Central memory CD4-positive, alpha-beta T cell (primary cell): ENCODE results near the gene ACOT8.
"Not testable (repeated sequence)": the region's sequence is repeated elsewhere in the genome, so short reads cannot be mapped to it uniquely, and the experiment has no call there.

ENCODE experiments used
- DNase-seq: peaks from one replicate; pipeline ENCODE4 v3.0.0; 2022

Gene ACOT8

GRCh38 chr20:45826381-45827019, 30.7 kb downstream of the ACOT8 start:
- no peak for DNase-seq

DNA sequence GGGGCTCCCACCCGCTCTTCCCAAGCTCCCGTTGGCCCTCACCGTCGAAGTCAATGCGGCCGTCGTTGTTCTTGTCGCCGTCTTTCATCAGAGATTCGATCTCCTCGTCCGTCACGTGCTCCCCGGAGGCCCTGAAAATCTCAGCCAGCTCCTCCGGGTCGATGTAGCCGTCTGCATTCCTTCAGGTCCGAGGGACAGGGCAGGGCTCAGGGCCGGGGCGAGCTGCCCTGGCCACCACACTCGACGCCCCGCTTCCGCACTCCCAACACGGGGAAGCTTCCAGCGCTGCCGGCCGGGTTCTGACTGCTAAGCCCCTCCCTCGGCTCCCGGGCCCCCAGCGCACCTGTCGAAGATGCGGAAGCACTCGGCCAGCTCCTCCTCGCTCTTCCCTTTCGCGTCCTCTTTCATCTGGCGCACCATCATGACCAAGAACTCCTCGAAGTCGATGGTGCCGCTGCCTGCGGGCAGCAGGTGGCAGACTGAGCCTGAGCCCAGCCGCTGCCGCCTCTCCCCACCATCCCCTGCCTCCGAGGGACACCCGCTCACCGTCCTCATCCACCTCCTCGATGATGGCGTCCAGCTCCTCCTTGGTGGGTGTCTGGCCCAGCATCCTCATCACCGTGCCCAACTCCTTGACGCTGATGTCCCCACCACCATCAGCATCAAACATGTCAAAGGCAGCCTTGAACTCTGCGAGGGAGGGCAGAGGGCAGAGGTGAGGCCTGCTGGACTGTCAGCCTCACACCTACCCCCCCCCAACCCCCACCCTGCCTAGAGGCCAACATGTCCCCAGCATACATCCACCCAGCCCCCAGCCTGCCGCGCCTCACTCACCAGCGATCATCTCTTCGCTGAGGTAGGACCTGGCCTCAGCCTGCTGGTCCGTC, 33.0 kb downstream of the ACOT8 start:
- peak; percentile 39 for DNase-seq

GRCh38 chr20:45822857-45823256, 34.3 kb downstream of the ACOT8 start:
- no peak for DNase-seq

DNA sequence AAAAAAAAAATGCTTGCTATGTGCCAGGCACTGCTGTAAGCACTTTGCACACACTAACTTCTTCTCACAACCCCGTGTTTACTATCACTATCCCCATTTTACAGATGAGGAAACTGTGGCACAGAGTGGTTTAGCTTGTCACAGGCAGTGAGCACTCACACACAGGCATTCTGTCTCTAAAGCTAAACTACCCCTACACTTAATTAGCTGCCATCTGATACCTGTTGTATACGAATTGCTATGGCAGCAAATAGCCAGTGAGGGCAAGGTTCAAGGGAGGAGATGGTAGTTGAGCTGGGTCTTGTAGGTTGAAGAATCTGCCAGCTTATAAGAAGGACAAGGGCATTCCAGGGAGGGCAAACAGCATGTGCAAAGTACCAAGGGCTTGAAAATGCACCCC, 35.2 kb downstream of the ACOT8 start:
- no peak for DNase-seq

GRCh38 chr20:45819466-45819865, 37.7 kb downstream of the ACOT8 start:
- no peak for DNase-seq

DNA sequence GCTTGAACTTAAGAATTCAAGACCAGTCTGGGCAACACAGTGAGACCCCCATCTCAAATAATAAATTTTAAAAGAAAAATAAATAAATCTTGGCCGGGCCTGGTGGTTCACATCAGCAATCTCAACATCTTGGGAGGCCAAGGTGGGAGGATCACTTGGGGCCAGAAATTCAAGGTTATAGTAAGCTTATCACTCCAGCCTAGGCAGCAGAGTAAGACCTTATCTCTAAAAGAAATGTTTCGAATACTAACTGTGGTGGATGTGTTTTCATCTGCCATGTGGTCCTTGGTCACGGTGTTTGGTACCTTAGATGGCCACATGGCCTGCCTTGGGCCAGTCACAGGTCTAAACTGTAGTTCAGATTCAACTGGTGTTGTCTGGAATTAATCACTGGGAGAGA, 39.0 kb downstream of the ACOT8 start:
- DNase-seq: no peak

GRCh38 chr20:45817376-45818194, 39.6 kb downstream of the ACOT8 start:
- DNase-seq: no peak

DNA sequence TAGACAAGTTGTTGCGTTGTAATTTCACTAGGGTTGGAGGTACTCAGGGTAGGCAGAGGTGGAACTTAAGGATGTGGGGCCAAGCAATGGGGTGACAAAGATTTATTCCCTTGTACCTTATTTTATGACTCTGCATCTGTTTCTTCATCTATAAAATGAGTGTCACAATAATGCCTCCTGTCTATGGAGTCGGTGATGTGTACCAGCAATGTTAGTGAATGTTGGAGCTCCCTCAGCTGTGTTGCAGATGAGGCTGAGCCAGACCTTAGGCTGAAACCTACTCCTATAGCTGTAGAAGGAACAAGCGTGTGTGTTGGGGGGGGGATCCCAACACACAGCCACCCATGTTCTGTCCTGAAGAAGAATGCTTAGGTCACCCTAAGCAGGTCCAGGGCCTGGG, 40.2 kb downstream of the ACOT8 start:
- no peak for DNase-seq

DNA sequence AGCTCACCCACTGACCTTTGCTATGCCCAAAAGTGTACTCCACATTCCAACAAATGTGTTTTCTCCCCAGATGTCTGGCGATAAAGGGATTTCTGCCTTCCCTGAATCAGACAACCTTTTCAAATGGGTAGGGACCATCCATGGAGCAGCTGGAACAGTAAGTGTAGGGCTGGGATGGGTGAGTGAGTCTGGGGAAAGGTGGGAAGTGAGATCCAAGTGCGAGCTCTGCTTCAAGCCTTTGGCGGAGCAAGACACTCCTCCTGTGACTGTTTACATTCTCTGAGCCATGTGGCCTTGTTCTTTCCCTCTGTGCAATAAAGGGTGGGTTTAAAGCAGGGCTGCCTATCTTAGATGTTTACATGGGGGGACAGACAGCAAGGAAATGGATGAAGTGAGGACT, 42.9 kb downstream of the ACOT8 start:
- no peak for DNase-seq

DNA sequence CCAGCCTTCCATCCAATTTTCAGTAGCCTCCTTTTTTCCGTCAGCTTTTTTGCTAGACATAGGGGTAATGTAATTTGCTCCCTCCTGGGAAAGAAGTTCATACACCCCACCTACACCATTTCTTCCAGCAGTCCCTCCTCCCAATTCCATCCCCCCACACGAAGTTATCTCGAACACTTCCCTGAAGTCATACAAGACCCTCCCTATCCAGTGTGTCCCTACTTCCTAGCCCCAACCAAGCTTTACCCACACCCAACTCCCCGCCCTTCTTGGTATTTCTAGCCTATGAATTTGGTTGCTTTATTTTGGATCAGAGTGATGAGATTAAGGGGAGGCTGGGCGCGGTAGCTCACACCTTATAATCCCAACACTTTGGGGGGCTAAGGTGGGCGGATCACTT, 43.7 kb downstream of the ACOT8 start:
- no peak for DNase-seq

GRCh38 chr20:45813006-45813340, 44.2 kb downstream of the ACOT8 start:
- DNase-seq: no peak

DNA sequence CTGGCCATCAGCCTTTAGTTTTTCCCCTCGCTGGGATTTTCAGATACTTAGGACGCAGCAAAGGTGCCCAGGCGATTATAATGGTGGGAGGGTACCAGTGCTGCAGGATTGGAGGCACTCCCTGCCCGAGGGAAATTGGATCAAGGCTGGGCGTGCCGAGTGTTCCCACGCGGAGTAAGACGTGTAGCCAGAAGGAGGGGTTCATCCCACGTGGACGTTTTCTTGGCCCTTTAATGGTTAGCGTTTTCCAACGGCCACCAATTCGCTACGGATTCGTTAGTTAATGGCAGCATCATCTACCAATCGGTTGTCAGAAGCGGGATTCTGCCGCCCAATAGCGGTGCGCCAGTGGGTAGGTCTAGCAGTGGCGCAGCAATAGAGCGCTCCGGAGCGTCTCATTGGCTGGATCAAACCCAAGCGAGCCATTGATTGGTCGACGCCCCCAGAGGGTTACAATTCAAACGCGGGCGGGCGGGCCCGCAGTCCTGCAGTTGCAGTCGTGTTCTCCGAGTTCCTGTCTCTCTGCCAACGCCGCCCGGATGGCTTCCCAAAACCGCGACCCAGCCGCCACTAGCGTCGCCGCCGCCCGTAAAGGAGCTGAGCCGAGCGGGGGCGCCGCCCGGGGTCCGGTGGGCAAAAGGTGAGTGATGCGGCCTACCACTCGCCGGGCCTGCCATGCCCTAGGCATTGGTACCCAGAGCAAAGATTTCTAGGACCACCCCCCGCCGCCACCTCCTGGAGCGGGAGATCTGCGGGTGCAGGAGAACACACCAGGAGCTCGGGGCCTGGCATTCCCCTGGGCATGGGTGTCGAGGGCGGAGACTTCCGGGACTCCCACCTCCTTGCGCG, 44.8 kb downstream of the ACOT8 start, which contains the start of gene UBE2C:
UBE2C (plus strand) TSS at position 488 of the 849 bp plus-strand sequence; CDS start at position 540, 52 bp downstream.
- DNase-seq: peak; percentile 94

GRCh38 chr20:45810191-45810970, 46.8 kb downstream of the ACOT8 start:
- no peak for DNase-seq

GRCh38 chr20:45801851-45802250, 55.3 kb downstream of the ACOT8 start:
- no peak for DNase-seq

- peak; percentile 60 for DNase-seq
Measured at GRCh38 chr20:45798935-45799642, 58.1 kb downstream of the ACOT8 start.

DNA sequence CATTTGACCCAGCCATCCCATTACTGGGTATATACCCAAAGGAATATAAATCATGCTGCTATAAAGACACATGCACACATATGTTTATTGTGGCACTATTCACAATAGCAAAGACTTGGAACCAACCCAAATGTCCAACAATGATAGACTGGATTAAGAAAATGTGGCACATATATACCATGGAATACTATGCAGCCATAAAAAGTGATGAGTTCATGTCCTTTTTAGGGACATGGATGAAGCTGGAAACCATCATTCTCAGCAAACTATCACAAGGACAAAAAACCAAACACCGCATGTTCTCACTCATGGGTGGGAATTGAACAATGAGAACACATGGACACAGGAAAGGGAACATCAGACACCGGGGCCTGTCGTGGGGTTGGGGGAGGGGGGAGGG, 59.2 kb downstream of the ACOT8 start:
- not testable (repeated sequence) for DNase-seq

- not testable (repeated sequence) for DNase-seq
Measured at GRCh38 chr20:45797510-45797909, 59.7 kb downstream of the ACOT8 start.

GRCh38 chr20:45796337-45797065, 60.7 kb downstream of the ACOT8 start:
- no peak for DNase-seq

DNA sequence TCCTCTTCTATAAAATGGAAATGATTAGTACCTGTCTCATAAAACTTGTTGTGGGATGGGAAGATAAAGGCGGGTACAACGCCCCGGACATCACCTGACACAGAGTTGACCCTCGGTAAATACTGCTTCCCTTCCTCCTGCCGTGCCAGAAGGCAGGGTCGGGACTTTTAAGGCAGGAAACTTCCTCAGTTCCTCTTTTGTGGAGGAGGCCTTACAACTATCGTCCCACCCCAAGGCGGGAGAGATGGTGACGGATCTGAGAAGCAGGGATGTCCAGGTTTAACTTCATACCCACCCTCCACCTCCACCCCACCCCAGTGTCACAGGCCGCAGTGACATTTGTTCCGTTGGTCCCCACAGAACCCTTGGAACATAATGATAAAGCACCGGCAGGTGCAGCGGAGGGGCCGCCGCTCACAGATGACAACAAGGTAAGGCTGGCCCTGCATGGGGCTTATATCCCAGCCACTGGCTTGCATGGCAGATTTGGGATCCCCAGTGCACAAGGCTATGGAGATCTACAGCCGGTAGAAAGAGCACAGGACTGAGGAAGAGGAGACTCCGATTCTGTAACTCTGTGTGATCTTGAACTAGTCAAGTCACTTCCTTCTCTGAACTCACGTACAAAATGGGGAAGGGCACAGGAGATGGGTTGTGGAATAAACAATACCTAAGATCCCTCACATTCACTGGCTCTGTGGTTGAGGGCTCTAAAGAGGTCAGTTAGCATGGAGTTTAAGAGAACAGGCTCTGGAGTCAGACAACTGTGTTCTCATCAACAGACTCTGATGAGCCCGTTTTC, 64.7 kb downstream of the ACOT8 start:
- no peak for DNase-seq
